Heart left ventricle (tissue), 16 donors: ENCODE data around the gene RAP1GAP. TPM values are rescaled to one million over a fixed set of nuclear protein-coding genes. Genes with fewer than 3 reads are reported as not detected.

Experiments used
- ATAC-seq, 4 donors: fragments of 200-7000 bp; cut with Tn5 transposase; one replicate each; pipeline ENCODE4 v1.9.1; 2020 to 2022; ENCODE audit warnings: moderate library complexity in 4 of 4, mild to moderate bottlenecking in 3 of 4, moderate number of reproducible peaks in 1 of 4
- DNase-seq, 5 donors: peaks; one replicate each; pipeline ENCODE4 v3.0.0-alpha.2; 2020
- H3K27ac ChIP-seq, 12 donors: fragments of 200-600 bp; sonication (generic) in 4 of 12; one replicate each; pipeline versions ENCODE4 v1.5.0 to v1.8.0; 2016 to 2022; ENCODE audit warnings: mild to moderate bottlenecking in 2 of 12
- H3K27me3 ChIP-seq, 9 donors: fragments of 200-600 bp; sonication (generic) in 2 of 9; one replicate each; pipeline versions ENCODE4 v1.5.1 to v1.8.0; 2016 to 2022; ENCODE audit warnings: mild to moderate bottlenecking in 3 of 9
- H3K36me3 ChIP-seq, 9 donors: fragments of 200-600 bp; sonication (generic) in 2 of 9; one replicate each; pipeline versions ENCODE4 v1.5.0 to v1.8.0; 2018 to 2022; ENCODE audit warnings: mild to moderate bottlenecking in 2 of 9
- H3K4me1 ChIP-seq, 12 donors: fragments of 200-600 bp; sonication (generic) in 4 of 12; one replicate each; pipeline versions ENCODE4 v1.5.0 to v1.8.0; 2016 to 2022; ENCODE audit warnings: mild to moderate bottlenecking in 3 of 12
- H3K4me3 ChIP-seq, 12 donors: fragments of 200-600 bp; sonication (generic) in 4 of 12; one replicate each; pipeline versions ENCODE4 v1.5.0 to v1.8.0; 2017 to 2022; ENCODE audit warnings: mild to moderate bottlenecking in 9 of 12, moderate library complexity in 4 of 12
- H3K9me3 ChIP-seq, 12 donors: fragments of 200-600 bp; sonication (generic) in 4 of 12; one replicate each; pipeline versions ENCODE4 v1.5.0 to v1.8.0; 2016 to 2022; ENCODE audit warnings: mild to moderate bottlenecking in 1 of 12
- POLR2A ChIP-seq, 2 donors: fragments of 450-650 bp; IDR thresholded peaks; one replicate each; pipeline ENCODE4 v1.6.1; 2017; ENCODE audit warnings: antibody characterized with exemption in 2 of 2, mild to moderate bottlenecking in 2 of 2, moderate library complexity in 2 of 2
- WGBS, 4 donors: extraction: QIAGEN DNeasy Blood & Tissue Kit in 2 of 4; methylation state at CpG; one replicate each; pipeline versions ENCODE4 v1.1.5 to v1.1.7; 2013 to 2018; 5-methylcytosine and 5-hydroxymethylcytosine counted together
- intact Hi-C, 10 donors: fragments of 100-400 bp; cut with DNase I; formaldehyde crosslinking; loops; one replicate each; pipeline versions ENCODE4 v1.11.1 to v1.14.2; 2022
- polyA plus RNA-seq, 2 donors: library from polyadenylated mRNA; stranded (reverse); fragments of 200-250 nt; gene quantifications; one replicate each; pipeline ENCODE4 v1.2.3, GENCODE V29; 2013
- total RNA-seq, 9 donors: library from RNA; depleted of rRNA in 2 of 9; stranded (reverse); fragments of >200 nt in 2 of 9; fragmentation: NEBNext Ultra II Directional in 3 of 9; extraction: Animal tissue kit (Norgen Biotek cat#: 25700) in 3 of 9; gene quantifications; one replicate each; pipeline versions ENCODE4 v1.1.0 to v1.2.4, GENCODE V29; 2016 to 2023
- TF ChIP-seq, protein P1 (sequence below), 12 donors: fragments of 200-600 bp; sonication (generic) in 4 of 12; IDR thresholded peaks; one replicate each; pipeline versions ENCODE4 v1.5.0 to v1.8.0; 2018 to 2022; ENCODE audit warnings: antibody characterized with exemption in 12 of 12, mild to moderate bottlenecking in 5 of 12
- donor health status: ischemic (EF 13 %, LVEDD 7.1; RV severe dilation, severe dysfunction).
- donor health status: healthy with polysubstance abuse.
- donor health status: DM: no; HTN: yes; CAD: no.
- donor health status: DM: no; HTN: no; CAD: no.
- donor health status: ischemic (EF 25% LVEDD 6.9; RV normal size, moderate dysfunction).
- donor health status: ischemic (EF 25% LVEDD 5.7; RV mildly dilated, moderate dysfunction).
- donor health status: healthy.
- donor health status: DM: yes; HTN: yes; CAD: no.
- donor health status: ischemic (EF 35%, LVEDD 5.7; RV mildly dilated, moderate dysfunction).
- donor health status: nonischemic (EF 11% LVEDD 7.7; RV severe dilation, severe dysfunction).
- donor health status: DM: yes; HTN: yes; CAD: no.
- donor health status: PGD.
- donor health status: ischemic (EF 29% LVEDD 5.4; RV normal size, mild dysfunction).
- donor health status: nonischemic (EF 23%, LVEDD 6.1; RV moderate dilation, normal function).

Gene RAP1GAP
- total and polyA plus RNA-seq, 11 donors, result 0.75 to 8.0 (median 3.8) TPM

DNA sequence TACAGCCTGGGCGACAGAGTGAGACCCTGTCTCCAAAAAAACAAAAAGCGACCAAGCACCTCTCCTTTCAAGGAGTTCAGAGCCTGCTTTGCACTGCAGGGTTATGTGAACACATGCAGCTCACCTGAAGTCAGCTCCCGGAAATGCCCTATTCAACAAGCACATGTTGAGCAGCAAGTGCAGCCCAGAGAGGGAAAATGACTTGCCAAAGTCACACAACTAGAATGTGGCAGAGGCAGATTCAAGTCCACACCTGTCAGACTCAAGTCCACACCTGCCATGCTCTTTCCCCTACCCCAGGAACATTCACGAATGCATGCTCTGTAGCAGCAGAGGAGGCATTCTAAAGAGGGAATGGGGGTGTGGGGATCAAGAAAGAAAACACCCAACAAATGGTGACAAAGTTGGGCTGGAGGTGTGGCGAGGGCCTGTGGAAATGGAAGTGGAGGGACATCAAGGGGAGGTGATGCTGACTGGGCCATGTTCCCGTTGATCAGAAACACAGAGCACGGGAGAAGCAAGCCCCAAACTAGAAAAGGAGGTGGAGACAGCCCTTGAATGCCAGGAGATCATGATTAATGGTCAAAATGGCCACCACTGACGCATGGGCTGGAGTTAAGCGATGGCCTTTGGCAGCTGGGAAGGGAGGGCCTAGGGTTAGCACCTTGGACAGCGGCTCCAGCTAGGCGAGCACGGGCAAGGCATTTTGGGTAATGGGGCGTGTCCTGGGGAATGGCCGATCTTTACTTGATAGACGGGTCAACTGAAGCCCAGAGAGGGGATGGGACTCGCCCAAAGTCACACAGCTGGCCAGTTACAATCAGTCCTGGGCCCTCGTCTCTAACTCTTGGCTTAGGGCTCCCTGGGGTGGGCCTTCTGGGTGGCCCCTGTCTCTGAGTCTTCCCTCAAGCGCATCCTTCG, 21.5 kb downstream of the RAP1GAP start:
- Histone ChIP-seq H3K9me3 (no peaks in the 10 kb centered on the region), H3K4me1 (peaks cover 0 to 15% (median 7%) of the 10 kb centered on the region in 12 donors), H3K36me3 (no peaks in the 10 kb centered on the region), H3K27ac (no peak overlapping the region), H3K27me3 (peaks cover 0 to 21% (median 2%) of the 10 kb centered on the region in 9 donors), H3K4me3 (no peak overlapping the region)
- WGBS, 4 donors, result 35 to 42% (median 36%) methylated on average over 17 to 19 of the region's 19 CpGs
- ATAC-seq (peak in 3 of 4 donors; percentile 53 to 68 (median 63)), DNase-seq (peak in 1 of 5 donors; percentile 36)
- intact Hi-C loops, result no loop called here
- TF ChIP-seq, protein P1, sequence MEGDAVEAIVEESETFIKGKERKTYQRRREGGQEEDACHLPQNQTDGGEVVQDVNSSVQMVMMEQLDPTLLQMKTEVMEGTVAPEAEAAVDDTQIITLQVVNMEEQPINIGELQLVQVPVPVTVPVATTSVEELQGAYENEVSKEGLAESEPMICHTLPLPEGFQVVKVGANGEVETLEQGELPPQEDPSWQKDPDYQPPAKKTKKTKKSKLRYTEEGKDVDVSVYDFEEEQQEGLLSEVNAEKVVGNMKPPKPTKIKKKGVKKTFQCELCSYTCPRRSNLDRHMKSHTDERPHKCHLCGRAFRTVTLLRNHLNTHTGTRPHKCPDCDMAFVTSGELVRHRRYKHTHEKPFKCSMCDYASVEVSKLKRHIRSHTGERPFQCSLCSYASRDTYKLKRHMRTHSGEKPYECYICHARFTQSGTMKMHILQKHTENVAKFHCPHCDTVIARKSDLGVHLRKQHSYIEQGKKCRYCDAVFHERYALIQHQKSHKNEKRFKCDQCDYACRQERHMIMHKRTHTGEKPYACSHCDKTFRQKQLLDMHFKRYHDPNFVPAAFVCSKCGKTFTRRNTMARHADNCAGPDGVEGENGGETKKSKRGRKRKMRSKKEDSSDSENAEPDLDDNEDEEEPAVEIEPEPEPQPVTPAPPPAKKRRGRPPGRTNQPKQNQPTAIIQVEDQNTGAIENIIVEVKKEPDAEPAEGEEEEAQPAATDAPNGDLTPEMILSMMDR (IDR thresholded peaks at IDR 0.05), result no peak
- no peak for TF ChIP-seq POLR2A (IDR thresholded peaks at IDR 0.05)

DNA sequence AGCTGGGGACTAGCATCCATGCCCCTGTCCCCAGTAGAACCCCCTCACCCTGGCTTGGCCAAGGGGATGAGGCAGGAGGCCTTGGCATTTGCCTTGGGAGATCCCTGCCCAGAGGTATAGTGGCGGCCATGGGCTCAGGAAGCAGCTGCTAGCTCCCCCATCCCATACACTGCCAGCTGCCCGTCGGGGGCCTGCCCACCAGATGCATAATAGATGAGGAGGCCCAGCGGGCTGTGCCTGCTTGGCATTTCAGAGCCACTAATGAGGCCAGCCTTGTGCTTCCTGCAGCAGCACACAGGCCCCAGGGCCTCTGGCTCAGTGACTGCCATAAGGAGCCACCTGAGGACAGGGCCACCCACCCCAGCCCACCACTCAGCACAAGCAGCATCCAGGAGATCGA, 23.6 kb downstream of the RAP1GAP start:
- WGBS, 4 donors, result 83 to 89% (median 87%) methylated on average over 5 of the region's 5 CpGs
- Histone ChIP-seq H3K4me3 (no peak overlapping the region), H3K9me3 (no peaks in the 10 kb centered on the region), H3K27ac (no peak overlapping the region), H3K36me3 (no peaks in the 10 kb centered on the region), H3K4me1 (peaks cover 0 to 11% (median 0%) of the 10 kb centered on the region in 12 donors), H3K27me3 (peaks cover 0 to 14% (median 2%) of the 10 kb centered on the region in 9 donors)
- no peak for TF ChIP-seq POLR2A (IDR thresholded peaks at IDR 0.05)
- TF ChIP-seq, protein P1 (IDR thresholded peaks at IDR 0.05), result no peak
- DNase-seq, result no peak
- no peak for ATAC-seq
- intact Hi-C loops, result no loop called here

DNA sequence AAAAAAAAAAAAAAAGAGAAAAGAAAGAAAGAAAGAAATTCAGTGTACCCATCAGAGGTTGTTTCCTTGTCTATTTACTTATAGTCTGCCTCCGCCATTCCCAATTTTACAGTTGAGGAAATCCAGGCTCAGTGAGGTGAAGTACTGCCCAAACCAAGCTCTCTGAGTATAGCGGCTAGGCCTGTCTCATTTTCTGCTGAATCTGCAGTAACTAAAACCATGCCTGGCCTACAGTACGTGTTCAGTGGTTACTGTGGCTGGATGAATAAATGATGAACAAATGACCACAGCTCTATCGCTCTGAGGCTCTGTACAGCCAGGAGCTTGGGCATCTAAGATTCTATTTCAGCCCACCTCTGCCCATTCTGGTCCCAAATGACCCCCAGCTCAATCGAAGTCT, 24.3 kb downstream of the RAP1GAP start:
- Histone ChIP-seq H3K27me3 (peaks cover 0 to 16% (median 2%) of the 10 kb centered on the region in 9 donors), H3K4me3 (no peak overlapping the region), H3K36me3 (no peaks in the 10 kb centered on the region), H3K4me1 (peaks cover 0 to 11% (median 0%) of the 10 kb centered on the region in 12 donors), H3K27ac (no peak overlapping the region), H3K9me3 (no peaks in the 10 kb centered on the region)
- TF ChIP-seq, protein P1 (IDR thresholded peaks at IDR 0.05), result no peak
- no peak for TF ChIP-seq POLR2A (IDR thresholded peaks at IDR 0.05)
- ATAC-seq (no peak), DNase-seq (no peak)
- intact Hi-C loops, result no loop called here
- 78 to 88% (median 85%) methylated on average over 5 of the region's 5 CpGs for WGBS, 4 donors

DNA sequence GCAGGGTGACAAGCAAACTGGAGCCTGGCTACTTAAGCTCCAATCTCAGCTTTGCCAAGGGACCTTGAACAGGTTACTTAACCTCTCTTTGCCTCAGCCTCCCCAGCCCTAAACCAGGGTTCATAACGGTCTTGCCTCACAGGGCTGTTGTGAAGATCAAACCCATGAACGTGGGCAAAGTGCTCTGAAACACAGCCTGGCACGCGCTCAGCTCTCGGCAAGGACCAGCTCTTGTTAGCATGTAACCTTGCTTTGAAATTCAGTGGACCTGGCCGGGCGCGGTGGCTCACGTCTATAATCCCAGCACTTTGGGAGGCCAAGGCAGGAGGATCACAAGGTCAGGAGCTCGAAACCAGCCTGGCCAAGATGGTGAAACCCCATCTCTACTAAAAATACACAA, 24.8 kb downstream of the RAP1GAP start:
- ATAC-seq (no peak), DNase-seq (no peak)
- Histone ChIP-seq H3K4me1 (peaks cover 0 to 17% (median 0%) of the 10 kb centered on the region in 12 donors), H3K4me3 (no peak overlapping the region), H3K27me3 (peaks cover 0 to 16% (median 2%) of the 10 kb centered on the region in 9 donors), H3K9me3 (no peaks in the 10 kb centered on the region), H3K36me3 (no peaks in the 10 kb centered on the region), H3K27ac (no peak overlapping the region)
- no peak for TF ChIP-seq POLR2A (IDR thresholded peaks at IDR 0.05)
- TF ChIP-seq, protein P1 (IDR thresholded peaks at IDR 0.05), result no peak
- 89 to 94% (median 90%) methylated on average over 9 to 10 of the region's 10 CpGs for WGBS, 4 donors
- intact Hi-C loops, result no loop called here
